GM18505 (cell line): ENCODE results near the gene DPP10.

Source experiments
- ATAC-seq: cut with Tn5 transposase; IDR thresholded peaks from one replicate; pipeline ENCODE4 v1.9.1; 2021; ENCODE audit not compliant: unreplicated experiment
- POLR2A ChIP-seq: IDR thresholded peaks from 4 replicates; pipeline ENCODE4 v1.6.1; 2011; ENCODE audit warnings: borderline replicate concordance; ENCODE audit not compliant: insufficient read depth, insufficient read length; ENCODE audit errors: extremely low read depth

Gene DPP10

DNA sequence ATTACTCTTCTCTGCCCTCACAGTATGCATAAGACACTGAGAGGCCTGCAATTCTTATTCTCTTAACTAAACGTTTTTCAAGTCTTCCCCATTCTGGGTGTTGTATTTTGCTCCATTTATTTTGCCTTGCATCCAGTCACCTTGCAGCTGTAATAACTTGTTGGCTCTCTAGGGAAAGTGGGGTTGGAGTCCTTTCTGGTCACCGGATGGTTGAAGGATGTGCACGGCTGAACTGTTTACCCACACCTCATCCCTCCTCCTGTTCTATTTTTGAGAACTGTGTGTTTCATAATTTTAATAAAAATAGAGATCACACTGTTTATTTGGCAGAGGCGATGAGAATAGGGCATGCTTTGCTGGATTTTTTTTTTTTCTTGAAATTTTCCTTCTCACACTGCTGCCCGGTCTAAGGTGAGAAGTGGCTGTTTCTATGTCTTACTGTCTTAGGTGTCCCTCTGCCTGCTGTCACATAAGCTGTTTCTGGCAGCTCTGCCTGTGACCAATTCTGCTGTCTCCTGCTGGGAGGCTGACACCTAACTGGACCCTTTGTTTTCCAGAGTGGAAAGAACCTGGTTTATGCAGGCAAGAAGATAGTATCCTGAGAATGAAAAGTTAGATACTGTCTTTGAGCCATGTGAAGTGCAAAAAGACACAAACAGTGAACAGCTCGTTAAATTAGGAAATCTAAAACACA lies 342.6 kb downstream of the DPP10 start:
- TF ChIP-seq POLR2A: no peak
- ATAC-seq: no peak

DNA sequence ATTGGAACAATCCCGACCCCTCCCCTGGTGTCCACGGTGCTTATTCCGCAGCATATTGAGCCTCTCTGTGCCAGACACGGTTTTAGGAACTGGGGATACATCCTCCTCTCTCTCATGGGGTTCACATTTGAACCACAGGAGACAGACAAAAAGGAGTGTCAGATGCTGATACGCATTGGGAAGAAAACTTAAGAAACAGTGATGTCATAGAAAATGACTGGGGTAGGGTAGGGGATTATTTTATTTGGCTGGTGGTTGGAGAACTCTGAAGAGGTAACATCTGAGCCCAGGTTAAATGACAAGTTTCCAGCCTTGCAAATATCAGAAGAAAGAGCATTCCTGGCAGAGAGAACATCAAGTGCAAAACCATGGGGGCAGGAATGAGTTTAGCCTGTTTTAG lies 344.5 kb downstream of the DPP10 start:
- no peak for ATAC-seq

DNA sequence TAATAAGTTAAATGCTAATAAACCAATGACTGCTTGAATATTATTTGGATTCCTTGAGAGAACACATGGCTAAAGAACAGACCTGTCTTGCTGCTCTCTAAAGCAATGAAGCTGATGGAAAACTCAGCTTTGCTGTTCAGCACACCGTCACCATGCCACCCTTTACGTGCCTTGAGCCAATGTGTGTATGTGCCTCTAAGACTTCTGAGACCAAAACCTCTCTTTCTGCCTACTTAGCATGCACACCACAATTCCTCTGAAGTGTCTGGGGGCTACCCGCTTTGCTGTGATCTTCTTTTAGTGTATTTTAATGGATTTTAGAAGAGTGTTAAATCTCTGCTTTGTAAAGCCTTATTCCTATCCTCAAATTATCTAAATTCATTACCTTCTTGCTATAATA lies 345.0 kb downstream of the DPP10 start:
- TF ChIP-seq POLR2A: no peak
- ATAC-seq: no peak

More for the DNA sequence above, 344.5 kb downstream of the DPP10 start:
- no peak for TF ChIP-seq POLR2A

DNA sequence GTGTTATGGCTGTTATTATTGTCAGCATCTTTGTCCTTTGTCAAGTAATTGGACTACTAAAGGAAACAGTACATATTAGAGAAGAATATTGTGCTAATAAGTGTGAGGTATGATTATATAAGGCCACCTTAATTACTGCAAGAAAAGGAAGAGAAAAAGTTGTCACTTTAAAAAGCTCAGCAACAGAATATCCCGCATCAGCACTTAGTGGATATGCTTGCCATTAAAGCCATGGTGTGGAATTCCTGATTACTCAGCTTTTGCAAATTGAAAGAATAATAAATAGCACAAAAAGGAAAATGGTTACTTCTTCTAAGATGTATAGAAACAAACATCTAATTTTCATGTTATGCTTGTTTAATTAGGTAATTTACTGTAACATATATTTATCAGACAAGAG lies 347.5 kb downstream of the DPP10 start:
- ATAC-seq: no peak
- no peak for TF ChIP-seq POLR2A

DNA sequence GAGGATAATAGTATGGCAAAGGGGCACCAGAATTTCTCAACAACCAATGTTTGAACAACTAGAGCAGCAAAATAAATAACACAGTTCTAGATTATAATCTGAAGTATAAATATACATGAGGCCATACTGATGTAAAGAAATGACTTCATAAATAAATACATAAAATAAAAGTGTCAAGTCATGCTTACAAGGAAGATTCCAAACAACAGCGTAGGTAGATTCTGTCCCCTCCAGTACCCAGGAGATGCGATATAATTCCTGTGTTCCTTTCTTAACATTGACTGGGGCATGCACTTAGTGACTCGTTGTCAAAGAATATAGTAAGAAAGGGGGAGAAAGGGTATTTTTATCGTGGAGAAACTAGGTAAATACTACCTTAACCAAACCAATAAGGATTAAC lies 355.1 kb downstream of the DPP10 start:
- no peak for TF ChIP-seq POLR2A
- no peak for ATAC-seq

DNA sequence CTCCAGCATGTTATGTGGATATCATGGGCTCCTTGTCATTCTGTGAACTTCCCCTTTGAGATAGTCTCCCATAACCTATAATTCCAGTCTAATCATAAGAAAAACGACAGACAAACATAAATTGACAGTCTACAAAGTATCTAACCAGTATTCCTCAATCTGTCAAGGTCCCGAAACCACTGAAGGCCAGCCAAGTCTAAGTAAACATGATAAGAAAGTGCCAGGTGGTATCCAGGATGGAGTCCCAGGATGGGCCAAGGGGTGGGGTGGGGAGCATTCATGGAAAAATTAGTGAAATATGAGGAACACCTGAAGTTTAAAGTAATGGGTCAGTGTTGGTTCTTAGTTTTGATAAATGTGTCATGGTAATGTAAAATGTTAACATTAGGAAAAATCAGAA lies 355.5 kb downstream of the DPP10 start:
- no peak for ATAC-seq
- no peak for TF ChIP-seq POLR2A

DNA sequence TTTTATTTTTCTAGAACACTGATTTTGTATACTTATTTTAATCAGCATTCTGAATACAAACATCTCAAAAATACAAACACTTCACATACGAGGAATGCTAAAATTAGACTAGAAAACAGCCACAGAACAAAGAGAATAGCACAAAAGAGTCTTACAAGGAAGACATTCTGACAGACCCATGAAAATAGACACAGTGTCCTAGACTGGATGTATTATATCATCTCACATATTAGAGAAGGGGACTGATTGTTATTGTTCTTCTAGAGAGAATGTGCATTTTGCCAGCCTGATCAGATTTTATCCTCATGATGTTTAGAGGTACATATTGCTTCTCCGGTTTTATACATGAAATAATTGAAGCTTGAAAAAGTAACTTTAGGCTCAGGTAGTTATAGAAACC lies 357.9 kb downstream of the DPP10 start:
- no peak for ATAC-seq

DNA sequence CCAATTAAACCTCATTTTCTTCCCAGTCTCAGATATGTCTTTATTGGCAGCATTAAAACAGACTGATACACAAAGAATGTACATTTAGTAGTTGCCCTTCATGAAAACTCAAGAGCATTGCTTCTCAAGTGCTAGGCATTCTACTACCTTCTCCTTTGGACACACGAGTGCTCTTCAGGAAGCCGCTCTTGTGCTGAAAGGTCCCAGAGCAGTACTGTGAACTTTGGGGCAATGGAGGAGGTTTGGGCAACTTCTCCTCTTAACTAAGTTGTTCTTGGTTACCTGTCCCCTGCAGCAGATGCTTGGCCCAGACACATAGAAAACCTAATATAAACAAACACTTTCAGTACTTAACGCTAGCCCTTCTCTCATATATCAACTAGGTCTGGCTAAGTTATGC lies 362.8 kb downstream of the DPP10 start:
- ATAC-seq: no peak
- no peak for TF ChIP-seq POLR2A

More for the DNA sequence above, 357.9 kb downstream of the DPP10 start:
- TF ChIP-seq POLR2A: no peak

DNA sequence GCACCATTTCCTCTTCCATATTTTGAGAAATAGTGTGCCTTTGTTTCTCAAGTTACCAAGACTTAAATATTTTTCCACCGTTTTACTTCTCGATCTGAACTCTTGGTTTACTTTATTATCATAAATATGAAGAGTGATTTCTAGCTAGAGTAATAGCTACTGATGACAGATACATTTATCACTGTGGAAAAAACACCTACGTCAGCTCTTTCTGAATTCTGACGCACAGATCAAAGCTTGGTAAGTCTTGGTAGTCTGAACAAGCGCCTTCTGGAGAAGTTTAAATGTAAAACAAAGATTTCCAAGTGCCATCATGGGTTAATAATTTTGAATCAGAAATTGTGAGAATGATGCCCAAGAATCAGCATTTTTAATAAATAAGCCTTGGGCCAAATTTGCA lies 367.7 kb downstream of the DPP10 start:
- ATAC-seq: no peak
- no peak for TF ChIP-seq POLR2A

DNA sequence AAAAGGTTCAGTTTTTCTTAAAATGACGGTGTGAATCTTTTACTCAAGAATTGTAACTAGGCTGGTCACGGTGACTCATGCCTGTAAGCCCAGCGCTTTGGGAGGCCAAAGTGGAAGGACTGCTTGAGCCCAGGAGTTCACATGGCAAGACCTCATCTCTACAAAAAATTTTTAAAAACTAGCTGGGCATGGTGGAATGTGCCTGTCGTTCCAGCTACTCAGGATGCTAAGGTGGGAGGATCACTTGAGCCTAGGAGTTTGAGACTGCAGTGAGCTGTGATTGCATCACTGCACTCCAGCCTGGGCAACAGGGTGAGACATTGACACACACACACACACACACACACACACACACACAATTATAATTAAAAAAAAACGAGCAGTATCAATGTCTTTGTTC lies 369.8 kb downstream of the DPP10 start:
- no peak for TF ChIP-seq POLR2A
- no peak for ATAC-seq

DNA sequence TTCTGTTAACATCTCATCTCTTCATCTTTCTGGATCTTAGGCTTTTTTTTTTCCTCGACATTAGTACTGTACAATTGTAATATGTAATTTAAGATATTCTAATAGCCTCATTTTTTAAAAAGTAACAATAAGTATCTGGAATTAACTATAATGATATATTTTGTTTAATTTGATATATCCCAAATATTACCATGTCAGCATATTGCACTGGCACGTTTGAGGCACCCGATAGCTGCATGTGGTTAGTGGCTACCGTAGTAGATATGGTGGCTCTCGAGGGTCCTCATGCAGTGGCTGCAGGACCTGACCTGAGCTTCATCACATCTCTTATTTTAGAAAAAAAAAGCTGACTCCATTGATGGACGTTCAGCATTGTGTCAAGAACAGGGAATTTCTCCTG lies 371.9 kb downstream of the DPP10 start:
- ATAC-seq: no peak
- TF ChIP-seq POLR2A: no peak

DNA sequence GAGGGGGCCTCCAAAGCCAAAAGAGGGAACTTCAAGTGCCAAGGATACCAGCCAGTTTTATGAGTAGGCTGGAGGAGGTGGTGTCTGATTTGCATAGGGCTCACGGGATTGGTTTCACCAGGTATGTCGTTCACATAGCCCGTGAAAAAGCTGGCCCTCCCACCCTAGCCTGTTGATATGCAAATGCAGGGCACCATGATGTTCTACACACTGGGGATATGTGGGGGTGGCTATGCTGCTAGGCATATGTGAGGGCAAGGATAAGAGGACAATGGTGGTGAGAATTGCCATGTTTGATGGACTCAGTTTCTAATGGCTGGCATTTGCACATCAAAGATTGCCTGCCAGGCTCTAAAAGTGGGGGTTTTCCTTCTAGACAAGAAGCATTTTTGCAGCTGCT lies 378.6 kb downstream of the DPP10 start:
- TF ChIP-seq POLR2A: no peak
- no peak for ATAC-seq

DNA sequence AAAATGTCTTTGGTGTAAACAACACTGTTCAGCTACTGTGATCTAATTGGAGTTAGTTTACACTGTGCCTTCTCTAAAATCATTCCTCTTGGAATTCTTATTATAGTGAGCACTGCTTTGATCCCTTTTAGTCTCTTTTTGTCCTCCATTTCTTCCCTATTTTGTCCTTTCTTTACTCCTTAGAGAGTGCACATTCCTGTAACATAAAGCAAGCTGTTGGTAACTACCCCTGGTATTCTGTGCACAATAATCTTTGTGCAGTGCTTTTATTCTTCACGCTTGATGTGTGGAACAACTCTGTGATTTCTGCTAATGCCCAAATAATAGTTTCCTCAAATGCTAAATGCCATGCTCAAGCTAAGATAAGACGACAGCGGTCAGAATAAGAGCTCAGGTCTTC lies 401.5 kb downstream of the DPP10 start:
- TF ChIP-seq POLR2A: no peak
- ATAC-seq: no peak

DNA sequence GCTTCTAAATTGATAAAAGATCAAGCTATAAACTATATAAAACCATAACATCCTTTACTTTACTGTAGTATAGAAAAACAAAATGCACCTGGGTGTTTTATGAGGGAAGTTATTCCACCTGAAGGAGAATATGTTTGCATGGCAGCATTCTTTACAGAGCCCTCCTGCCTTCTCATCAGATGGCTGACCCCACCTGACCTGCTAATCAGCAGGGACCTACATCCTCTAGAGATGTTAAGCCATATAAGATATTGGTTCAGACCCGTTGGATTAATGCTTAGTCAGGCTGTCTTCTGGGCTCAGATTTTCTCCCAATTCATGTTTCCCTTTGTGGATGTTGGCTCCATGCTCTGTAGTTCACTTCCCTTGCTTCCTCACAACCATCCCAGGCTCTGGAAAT lies 414.8 kb downstream of the DPP10 start:
- no peak for TF ChIP-seq POLR2A
- no peak for ATAC-seq

DNA sequence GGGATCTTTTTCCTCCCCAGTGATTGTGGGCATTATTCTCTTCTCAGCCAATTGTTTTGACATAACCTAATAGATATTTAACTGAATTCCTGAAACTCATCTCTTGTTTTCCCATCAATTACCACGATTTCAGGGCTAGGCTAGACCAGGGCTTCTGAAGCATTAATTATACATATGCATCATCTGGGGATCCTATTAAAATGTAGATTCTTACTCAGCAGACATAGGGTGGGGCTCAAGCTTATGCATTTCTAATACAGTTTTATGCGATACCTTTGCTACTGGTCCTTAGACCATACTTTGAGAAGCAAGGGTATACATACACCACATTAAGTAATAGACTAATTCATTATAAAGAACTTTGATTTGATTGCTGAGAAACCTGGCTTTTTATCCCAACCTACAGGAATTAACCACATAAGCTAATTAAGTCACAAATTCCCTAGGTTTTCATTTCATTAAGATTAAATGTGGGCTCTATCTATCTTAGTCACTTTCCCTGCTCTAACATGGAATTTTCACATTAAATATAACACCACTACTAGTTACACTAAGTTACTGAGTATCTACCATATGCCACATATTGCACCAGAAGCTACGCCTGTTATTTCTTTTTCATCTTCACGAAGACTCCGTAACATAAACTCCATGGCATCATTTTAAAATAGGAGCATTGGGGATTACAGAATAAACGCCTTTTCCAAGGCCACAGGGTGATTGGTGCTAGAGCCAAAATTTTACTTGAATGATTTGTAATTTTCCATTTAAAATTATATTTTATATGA lies 417.5 kb downstream of the DPP10 start:
- no peak for TF ChIP-seq POLR2A
- no peak for ATAC-seq

DNA sequence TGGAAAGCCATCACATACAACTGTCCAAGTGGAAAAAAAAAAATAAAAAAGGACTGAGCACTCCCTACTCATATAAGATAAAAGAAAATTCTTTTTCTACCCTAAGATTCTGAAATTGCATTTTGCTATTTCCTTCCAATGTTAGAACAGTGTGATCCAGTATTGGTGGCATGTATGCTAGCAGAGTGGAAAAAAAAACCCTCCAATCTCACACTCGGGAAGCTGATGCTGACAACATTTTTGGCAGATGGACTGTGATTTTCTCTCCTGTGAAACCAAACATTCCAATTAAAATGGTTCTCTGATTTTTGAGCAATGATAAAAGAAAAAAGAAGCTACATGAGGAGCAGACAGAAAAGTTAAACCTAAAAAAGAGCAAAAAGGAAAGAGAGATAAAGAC lies 419.8 kb downstream of the DPP10 start:
- no peak for TF ChIP-seq POLR2A
- ATAC-seq: no peak
